Measurements from ENCODE around the gene C20orf144.

The C20orf144 gene

DNA sequence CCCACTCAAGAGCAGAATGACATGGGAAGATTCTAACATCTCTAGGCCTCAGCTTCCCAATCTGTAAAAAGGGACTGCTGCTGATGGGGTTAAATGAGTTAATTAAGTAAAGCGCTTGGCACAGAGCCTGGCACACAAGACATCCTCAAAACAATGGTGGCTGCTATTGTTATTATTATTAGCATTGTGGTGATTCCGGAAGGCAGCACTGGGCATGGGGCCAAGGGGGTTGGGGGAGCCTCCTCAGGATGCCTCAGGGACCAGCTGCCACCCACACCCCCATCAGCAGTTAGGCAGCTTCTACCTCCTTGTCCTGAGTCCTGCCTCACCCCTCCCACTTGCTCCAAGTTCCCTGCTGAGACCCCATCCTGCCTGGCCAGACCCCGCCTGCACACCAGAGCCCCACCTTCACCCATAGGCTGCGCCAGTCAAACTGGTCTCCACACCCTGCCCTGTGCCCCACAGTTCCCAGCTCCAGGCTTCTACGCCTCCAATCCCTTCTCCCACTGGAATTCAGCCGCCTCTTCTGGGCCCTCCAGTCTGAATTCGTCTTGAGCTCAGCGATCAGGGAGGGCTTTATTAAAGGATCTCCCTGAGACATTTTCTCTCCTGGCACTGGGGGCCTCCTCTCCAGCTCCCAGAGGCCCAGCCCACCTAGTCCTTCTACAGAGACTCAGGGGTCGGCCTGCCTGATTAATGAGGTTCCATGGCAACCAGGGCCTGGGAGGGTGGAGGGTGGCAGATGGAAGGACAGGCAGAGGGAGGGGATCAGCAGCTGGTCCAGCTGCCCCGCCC is 22.6 kb downstream of the C20orf144 start:
- ATAC-seq (ENCODE audit: insufficient read depth, low read depth), result no peak
- DNase-seq, result peak; percentile 42
- no peak for TF ChIP-seq CTCF (IDR thresholded peaks at IDR 0.05; ENCODE audit: borderline replicate concordance, extremely low read depth, low read length, poor library complexity, severe bottlenecking)
- no peak for TF ChIP-seq EZH2 (IDR thresholded peaks at IDR 0.05; ENCODE audit: borderline replicate concordance, low read depth, low read length, severe bottlenecking)
- Histone ChIP-seq H3K4me1 (ENCODE audit: insufficient read depth, low read length) (peaks cover 48% of the 10 kb centered on the region), H3K79me2 (ENCODE audit: insufficient read depth, low read length) (peaks cover 64% of the 10 kb centered on the region), H4K20me1 (ENCODE audit: insufficient read depth, low read length) (peaks cover 59% of the 10 kb centered on the region), H3K27me3 (ENCODE audit: insufficient read depth, low read length, poor library complexity) (no peaks in the 10 kb centered on the region), H3K4me2 (ENCODE audit: insufficient read depth, low read length) (peak overlapping the region; percentile 95), H3K9me3 (ENCODE audit: insufficient read depth, low read length, severe bottlenecking) (no peaks in the 10 kb centered on the region), H3K9ac (ENCODE audit: low read depth, low read length) (peak overlapping the region; percentile 70), H3K27ac (ENCODE audit: low read length) (peak overlapping the region; percentile 78), H2AFZ (ENCODE audit: low read depth, low read length) (0 out of 2 replicates have a peak overlapping the region, but pooled peaks have one; percentile 13), H3K4me3 (ENCODE audit: low read depth in 1 of 2, low read length in 2 of 2) (peak overlapping the region; percentile 34 to 74), H3K36me3 (ENCODE audit: insufficient read depth, low read length) (peaks cover 56% of the 10 kb centered on the region)

DNA sequence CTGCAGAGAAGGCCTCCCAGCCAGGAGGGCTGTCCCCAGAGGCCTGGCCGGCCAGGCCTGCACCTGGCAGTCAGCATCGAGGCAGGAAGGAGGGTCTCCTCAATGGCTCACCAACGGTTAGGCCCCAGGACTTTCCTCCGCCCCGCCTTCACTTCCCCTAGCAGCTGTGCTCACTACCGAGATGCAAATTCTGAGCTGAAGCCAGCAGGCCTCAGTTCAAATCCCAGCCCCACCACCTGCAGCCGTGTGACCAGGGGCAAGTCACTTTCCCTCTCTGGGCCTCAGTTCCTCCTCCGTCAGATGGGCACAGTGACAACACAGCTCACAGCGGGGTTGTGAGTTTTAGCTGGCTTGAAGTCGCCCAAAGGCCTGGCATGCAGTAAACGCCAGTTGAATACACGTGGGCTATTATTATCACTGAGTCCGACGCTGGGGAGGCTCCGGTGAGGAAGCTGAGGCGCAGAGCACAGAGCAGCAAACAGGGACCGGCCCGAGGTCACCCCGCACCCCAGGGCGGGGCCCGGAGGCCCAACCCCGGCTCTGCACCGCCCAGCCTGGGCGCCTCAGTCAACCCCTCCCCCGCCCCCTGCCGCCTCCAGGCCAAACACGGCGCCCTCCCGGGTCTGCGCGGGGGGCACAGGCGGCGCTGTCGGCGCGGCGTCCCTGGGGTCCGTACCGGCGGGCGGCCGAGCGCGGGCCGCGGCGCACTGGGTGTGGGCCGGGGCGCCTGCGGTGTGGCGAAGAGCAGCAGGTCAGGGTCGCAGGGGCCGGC is 23.4 kb downstream of the C20orf144 start:
- ATAC-seq (ENCODE audit: insufficient read depth, low read depth), result peak; percentile 49
- peaks cover 51% of the 10 kb centered on the region for H4K20me1 ChIP-seq (ENCODE audit: insufficient read depth, low read length)
- H3K4me2 ChIP-seq (ENCODE audit: insufficient read depth, low read length), result peak overlapping the region; percentile 95
- H3K4me1 ChIP-seq (ENCODE audit: insufficient read depth, low read length), result peaks cover 56% of the 10 kb centered on the region
- no peak for TF ChIP-seq EZH2 (IDR thresholded peaks at IDR 0.05; ENCODE audit: borderline replicate concordance, low read depth, low read length, severe bottlenecking)
- TF ChIP-seq CTCF (IDR thresholded peaks at IDR 0.05; ENCODE audit: borderline replicate concordance, extremely low read depth, low read length, poor library complexity, severe bottlenecking), result no peak
- peaks cover 48% of the 10 kb centered on the region for H3K36me3 ChIP-seq (ENCODE audit: insufficient read depth, low read length)
- H3K4me3 ChIP-seq (ENCODE audit: low read depth in 1 of 2, low read length in 2 of 2), result peak overlapping the region; percentile 34 to 74
- H3K79me2 ChIP-seq (ENCODE audit: insufficient read depth, low read length), result peaks cover 56% of the 10 kb centered on the region
- no peaks in the 10 kb centered on the region for H3K9me3 ChIP-seq (ENCODE audit: insufficient read depth, low read length, severe bottlenecking)
- no peaks in the 10 kb centered on the region for H3K27me3 ChIP-seq (ENCODE audit: insufficient read depth, low read length, poor library complexity)
- peak overlapping the region; percentile 78 for H3K27ac ChIP-seq (ENCODE audit: low read length)
- H3K9ac ChIP-seq (ENCODE audit: low read depth, low read length), result peak overlapping the region; percentile 70
- DNase-seq, result peak; percentile 82
- peak overlapping the region; percentile 13; the same call in 1 of the 2 replicates for H2AFZ ChIP-seq (ENCODE audit: low read depth, low read length)

- H4K20me1 ChIP-seq (ENCODE audit: insufficient read depth, low read length), result peaks cover 42% of the 10 kb centered on the region
- ATAC-seq (ENCODE audit: insufficient read depth, low read depth), result peak; percentile 86
- peak within 1 kb of the TSS; percentile 78 for H3K27ac ChIP-seq (ENCODE audit: low read length)
- H3K4me1 ChIP-seq (ENCODE audit: insufficient read depth, low read length), result peaks cover 64% of the 10 kb centered on the region
- H2AFZ ChIP-seq (ENCODE audit: low read depth, low read length), result peak within 1 kb of the TSS; percentile 81
- H3K9ac ChIP-seq (ENCODE audit: low read depth, low read length), result peak within 1 kb of the TSS; percentile 70
- H3K36me3 ChIP-seq (ENCODE audit: insufficient read depth, low read length), result peaks cover 40% of the 10 kb centered on the region
- peak; percentile 97 for DNase-seq
- peak within 1 kb of the TSS; percentile 95 for H3K4me2 ChIP-seq (ENCODE audit: insufficient read depth, low read length)
- no peaks in the 10 kb centered on the region for H3K9me3 ChIP-seq (ENCODE audit: insufficient read depth, low read length, severe bottlenecking)
- peaks cover 48% of the 10 kb centered on the region for H3K79me2 ChIP-seq (ENCODE audit: insufficient read depth, low read length)
- H3K27me3 ChIP-seq (ENCODE audit: insufficient read depth, low read length, poor library complexity), result no peaks in the 10 kb centered on the region
- no peak for TF ChIP-seq EZH2 (IDR thresholded peaks at IDR 0.05; ENCODE audit: borderline replicate concordance, low read depth, low read length, severe bottlenecking)
- peak; percentile 46 for TF ChIP-seq CTCF (IDR thresholded peaks at IDR 0.05; ENCODE audit: borderline replicate concordance, extremely low read depth, low read length, poor library complexity, severe bottlenecking)
- peak within 1 kb of the TSS; percentile 34 to 74 for H3K4me3 ChIP-seq (ENCODE audit: low read depth in 1 of 2, low read length in 2 of 2)
These were observed 24.2 kb downstream of the C20orf144 start, which contains the start of gene E2F1 for GRCh38 chr20:33686100-33686983. TSS of gene E2F1 (minus strand) at chr20:33686385. CDS start at chr20:33686264, 121 bp downstream.
